ENCODE results near the gene MOV10L1.

MOV10L1 gene

GRCh38 chr22:50170453-50171318 lies 80.9 kb downstream of the MOV10L1 start, which contains the start of gene PANX2:
Gene PANX2 (plus strand): TSS chr22:50170731. CDS start chr22:50170731, 0 bp downstream.
- Histone ChIP-seq H3K27ac (no peak within 1 kb of the TSS), H3K36me3 (no peaks in the 10 kb centered on the region), H3K9me3 (no peaks in the 10 kb centered on the region), H3K4me3 (peak within 1 kb of the TSS; percentile 46 to 49), H3K27me3 (peaks cover 0 to 73% of the 10 kb centered on the region in 2 donors), H3K4me1 (peaks cover 0 to 17% (median 13%) of the 10 kb centered on the region in 4 donors)
- TF ChIP-seq, protein P1, sequence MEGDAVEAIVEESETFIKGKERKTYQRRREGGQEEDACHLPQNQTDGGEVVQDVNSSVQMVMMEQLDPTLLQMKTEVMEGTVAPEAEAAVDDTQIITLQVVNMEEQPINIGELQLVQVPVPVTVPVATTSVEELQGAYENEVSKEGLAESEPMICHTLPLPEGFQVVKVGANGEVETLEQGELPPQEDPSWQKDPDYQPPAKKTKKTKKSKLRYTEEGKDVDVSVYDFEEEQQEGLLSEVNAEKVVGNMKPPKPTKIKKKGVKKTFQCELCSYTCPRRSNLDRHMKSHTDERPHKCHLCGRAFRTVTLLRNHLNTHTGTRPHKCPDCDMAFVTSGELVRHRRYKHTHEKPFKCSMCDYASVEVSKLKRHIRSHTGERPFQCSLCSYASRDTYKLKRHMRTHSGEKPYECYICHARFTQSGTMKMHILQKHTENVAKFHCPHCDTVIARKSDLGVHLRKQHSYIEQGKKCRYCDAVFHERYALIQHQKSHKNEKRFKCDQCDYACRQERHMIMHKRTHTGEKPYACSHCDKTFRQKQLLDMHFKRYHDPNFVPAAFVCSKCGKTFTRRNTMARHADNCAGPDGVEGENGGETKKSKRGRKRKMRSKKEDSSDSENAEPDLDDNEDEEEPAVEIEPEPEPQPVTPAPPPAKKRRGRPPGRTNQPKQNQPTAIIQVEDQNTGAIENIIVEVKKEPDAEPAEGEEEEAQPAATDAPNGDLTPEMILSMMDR (IDR thresholded peaks at IDR 0.05), result no peak
- intact Hi-C loops (cut with DNase I; ENCODE audit: low total_unique reads), result no loop called here
- DNase-seq, result no peak

- H3K9me3 ChIP-seq, result no peaks in the 10 kb centered on the region
- peaks cover 0 to 80% of the 10 kb centered on the region in 2 donors for H3K27me3 ChIP-seq
- H3K27ac ChIP-seq, result no peak overlapping the region
- intact Hi-C loops (cut with DNase I; ENCODE audit: low total_unique reads), result no loop called here
- H3K4me1 ChIP-seq, result peaks cover 0 to 17% (median 13%) of the 10 kb centered on the region in 4 donors
- DNase-seq, result no peak
- no peaks in the 10 kb centered on the region for H3K36me3 ChIP-seq
- H3K4me3 ChIP-seq, result no peak overlapping the region
- TF ChIP-seq, protein P1 (IDR thresholded peaks at IDR 0.05), result no peak
Observed at GRCh38 chr22:50171319-50171964, 81.6 kb downstream of the MOV10L1 start.

- H3K36me3 ChIP-seq, result no peaks in the 10 kb centered on the region
- H3K4me1 ChIP-seq, result peaks cover 0 to 17% (median 13%) of the 10 kb centered on the region in 4 donors
- TF ChIP-seq, protein P1 (IDR thresholded peaks at IDR 0.05), result no peak
- no peak overlapping the region for H3K27ac ChIP-seq
- no peaks in the 10 kb centered on the region for H3K9me3 ChIP-seq
- peaks cover 0 to 85% of the 10 kb centered on the region in 2 donors for H3K27me3 ChIP-seq
- intact Hi-C loops (cut with DNase I; ENCODE audit: low total_unique reads), result no loop called here
- H3K4me3 ChIP-seq, result no peak overlapping the region
- DNase-seq, result no peak
Observed at GRCh38 chr22:50171965-50172421, 82.2 kb downstream of the MOV10L1 start.

- H3K36me3 ChIP-seq, result no peaks in the 10 kb centered on the region
- no peak for DNase-seq
- H3K9me3 ChIP-seq, result no peaks in the 10 kb centered on the region
- H3K27me3 ChIP-seq, result peaks cover 0 to 91% of the 10 kb centered on the region in 2 donors
- TF ChIP-seq, protein P1 (IDR thresholded peaks at IDR 0.05), result no peak
- peaks cover 0 to 22% (median 13%) of the 10 kb centered on the region in 4 donors for H3K4me1 ChIP-seq
- no peak overlapping the region for H3K27ac ChIP-seq
- intact Hi-C loops (cut with DNase I; ENCODE audit: low total_unique reads), result no loop called here
- no peak overlapping the region for H3K4me3 ChIP-seq
Observed at GRCh38 chr22:50173311-50173982, 83.6 kb downstream of the MOV10L1 start.

DNA sequence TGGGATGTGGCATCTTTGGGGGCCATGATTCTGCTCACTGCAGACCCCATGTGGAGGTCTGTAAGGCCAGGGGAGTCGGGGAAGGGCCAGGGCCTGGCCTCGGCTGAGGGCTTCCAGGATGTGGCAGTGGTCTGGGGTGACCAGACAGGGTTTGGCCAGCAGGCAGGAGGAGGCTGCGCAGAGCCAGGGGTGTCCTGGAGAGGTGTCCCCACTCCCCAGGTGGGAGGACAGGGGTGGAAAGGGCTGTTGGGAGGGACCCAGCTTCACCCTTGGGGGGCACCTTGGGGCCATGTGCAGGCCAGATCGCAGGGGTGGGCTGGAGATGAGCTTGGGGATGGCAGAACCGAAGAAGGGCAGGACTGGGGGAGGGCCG lies 84.2 kb downstream of the MOV10L1 start:
- H3K36me3 ChIP-seq, result no peaks in the 10 kb centered on the region
- H3K9me3 ChIP-seq, result no peaks in the 10 kb centered on the region
- H3K4me3 ChIP-seq, result no peak overlapping the region
- intact Hi-C loops (cut with DNase I; ENCODE audit: low total_unique reads), result no loop called here
- H3K27me3 ChIP-seq, result peaks cover 0 to 91% of the 10 kb centered on the region in 2 donors
- no peak for DNase-seq
- H3K27ac ChIP-seq, result no peak overlapping the region
- peaks cover 0 to 22% (median 13%) of the 10 kb centered on the region in 4 donors for H3K4me1 ChIP-seq
- TF ChIP-seq, protein P1 (IDR thresholded peaks at IDR 0.05), result no peak

Data from tibial artery (tissue), 4 donors.